BE2C (cell line): ENCODE results near the gene XPNPEP2.

Experiments used
- DNase-seq: peaks from one replicate; pipeline ENCODE4 v3.0.0-alpha.2; 2020
- H3K27me3 ChIP-seq: fragments of 250-450 bp; sonication (Bioruptor Pico); 2 replicates; pipeline ENCODE4 v1.5.1; 2020; ENCODE audit warnings: mild to moderate bottlenecking
- H3K36me3 ChIP-seq: fragments of 250-450 bp; sonication (Bioruptor Pico); 2 replicates; pipeline ENCODE4 v1.5.1; 2020; ENCODE audit warnings: mild to moderate bottlenecking
- H3K4me1 ChIP-seq: fragments of 250-450 bp; sonication (Bioruptor Pico); 2 replicates; pipeline ENCODE4 v1.5.1; 2020
- H3K4me3 ChIP-seq: 2 replicates; pipeline ENCODE4 v1.5.1; 2011; ENCODE audit warnings: low read depth, low read length
- H3K9me3 ChIP-seq: fragments of 250-450 bp; sonication (Bioruptor Pico); 2 replicates; pipeline ENCODE4 v1.5.1; 2020
- TF ChIP-seq, protein P1 (sequence below): IDR thresholded peaks from 2 replicates; pipeline ENCODE4 v1.5.1; 2012; ENCODE audit warnings: mild to moderate bottlenecking, low read depth, low read length

Gene XPNPEP2

DNA sequence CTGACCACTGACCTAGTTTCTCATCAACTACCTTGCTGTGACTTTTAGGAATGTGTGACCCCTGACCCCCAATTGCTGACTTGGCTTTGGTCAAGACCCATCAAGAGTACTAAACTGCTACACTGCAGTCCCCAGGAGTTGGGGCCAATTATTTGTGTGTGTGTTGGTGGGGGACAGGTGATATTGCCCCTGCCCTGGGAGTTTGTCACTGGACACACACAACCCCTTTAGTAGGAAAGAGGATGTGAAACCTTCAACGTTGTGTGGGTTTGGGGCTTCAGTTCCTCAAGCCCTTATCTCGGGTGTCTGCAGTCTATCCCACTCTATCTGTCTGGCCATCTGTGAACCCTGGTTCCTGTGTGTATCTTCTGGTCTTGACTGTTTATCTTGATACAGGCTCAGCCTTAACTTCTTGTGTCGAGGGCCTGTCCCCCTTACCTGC, 47.5 kb downstream of the XPNPEP2 start:
- H3K9me3 ChIP-seq: no peaks in the 10 kb centered on the region
- no peak overlapping the region for H3K4me3 ChIP-seq
- H3K4me1 ChIP-seq: no peaks in the 10 kb centered on the region

DNA sequence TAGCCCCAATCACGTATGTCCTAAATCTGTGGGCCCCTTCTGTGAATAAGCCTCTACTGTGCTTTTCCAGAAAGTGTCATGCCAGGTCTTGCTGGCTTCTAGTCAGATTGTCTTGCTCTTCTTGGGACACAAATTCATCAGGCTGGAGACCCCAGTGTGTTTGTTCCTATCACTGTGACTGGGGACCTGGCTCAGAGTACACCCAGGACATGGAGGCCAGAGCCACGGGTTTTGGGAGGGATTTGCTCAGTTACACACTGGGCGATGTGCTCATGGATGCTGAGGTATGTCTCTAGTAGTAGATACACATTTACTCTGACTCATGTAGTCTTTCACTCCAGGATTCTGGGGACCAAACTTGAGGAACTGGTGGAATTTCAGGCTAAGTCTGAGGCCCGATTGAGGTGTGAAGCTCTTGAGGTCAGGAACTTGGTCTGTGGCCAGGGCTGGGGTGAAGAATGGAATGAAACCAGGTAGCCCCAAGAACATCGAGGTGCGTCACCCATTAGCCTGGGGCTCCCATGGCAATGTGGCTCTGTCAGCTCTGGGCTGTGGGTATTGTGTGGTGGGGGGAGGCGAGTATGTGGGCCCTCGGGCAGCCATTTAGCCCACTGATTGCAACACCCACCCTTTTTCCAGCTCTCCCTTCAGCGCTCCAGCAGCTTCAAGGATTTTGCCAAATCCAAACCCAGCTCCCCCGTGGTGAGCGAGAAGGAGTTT, 48.7 kb downstream of the XPNPEP2 start:
- no peaks in the 10 kb centered on the region for H3K36me3 ChIP-seq
- no peaks in the 10 kb centered on the region for H3K4me1 ChIP-seq
- no peak overlapping the region for H3K4me3 ChIP-seq
- H3K27me3 ChIP-seq: no peaks in the 10 kb centered on the region
- H3K9me3 ChIP-seq: no peaks in the 10 kb centered on the region
- TF ChIP-seq, protein P1, sequence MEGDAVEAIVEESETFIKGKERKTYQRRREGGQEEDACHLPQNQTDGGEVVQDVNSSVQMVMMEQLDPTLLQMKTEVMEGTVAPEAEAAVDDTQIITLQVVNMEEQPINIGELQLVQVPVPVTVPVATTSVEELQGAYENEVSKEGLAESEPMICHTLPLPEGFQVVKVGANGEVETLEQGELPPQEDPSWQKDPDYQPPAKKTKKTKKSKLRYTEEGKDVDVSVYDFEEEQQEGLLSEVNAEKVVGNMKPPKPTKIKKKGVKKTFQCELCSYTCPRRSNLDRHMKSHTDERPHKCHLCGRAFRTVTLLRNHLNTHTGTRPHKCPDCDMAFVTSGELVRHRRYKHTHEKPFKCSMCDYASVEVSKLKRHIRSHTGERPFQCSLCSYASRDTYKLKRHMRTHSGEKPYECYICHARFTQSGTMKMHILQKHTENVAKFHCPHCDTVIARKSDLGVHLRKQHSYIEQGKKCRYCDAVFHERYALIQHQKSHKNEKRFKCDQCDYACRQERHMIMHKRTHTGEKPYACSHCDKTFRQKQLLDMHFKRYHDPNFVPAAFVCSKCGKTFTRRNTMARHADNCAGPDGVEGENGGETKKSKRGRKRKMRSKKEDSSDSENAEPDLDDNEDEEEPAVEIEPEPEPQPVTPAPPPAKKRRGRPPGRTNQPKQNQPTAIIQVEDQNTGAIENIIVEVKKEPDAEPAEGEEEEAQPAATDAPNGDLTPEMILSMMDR: no peak
- DNase-seq: no peak

More for the DNA sequence above, 47.5 kb downstream of the XPNPEP2 start:
- Histone ChIP-seq H3K36me3 (no peaks in the 10 kb centered on the region), H3K27me3 (no peaks in the 10 kb centered on the region)
- no peak for DNase-seq
- TF ChIP-seq, protein P1: no peak

DNA sequence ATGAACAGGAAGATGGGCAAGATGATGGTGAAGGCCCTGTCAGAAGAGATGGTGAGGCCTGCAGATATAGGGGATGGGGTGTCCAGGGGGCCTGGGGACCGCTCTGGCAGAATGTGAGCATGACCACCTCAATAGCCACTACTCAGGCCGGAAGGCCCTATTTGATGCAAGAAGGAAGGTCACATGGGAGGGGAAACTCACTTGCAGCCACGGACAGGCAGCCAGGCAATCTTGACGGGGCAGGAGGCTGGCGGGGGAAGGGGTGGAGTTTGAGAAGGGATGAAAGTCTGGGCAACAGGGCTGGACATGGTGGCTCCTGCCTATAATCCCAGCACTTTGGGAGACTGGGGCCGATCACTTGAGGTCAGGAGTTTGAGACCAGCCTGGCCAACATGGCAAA, 49.7 kb downstream of the XPNPEP2 start:
- Histone ChIP-seq H3K9me3 (no peaks in the 10 kb centered on the region), H3K4me1 (no peaks in the 10 kb centered on the region), H3K4me3 (no peak overlapping the region), H3K36me3 (no peaks in the 10 kb centered on the region), H3K27me3 (no peaks in the 10 kb centered on the region)
- TF ChIP-seq, protein P1: no peak
- no peak for DNase-seq

DNA sequence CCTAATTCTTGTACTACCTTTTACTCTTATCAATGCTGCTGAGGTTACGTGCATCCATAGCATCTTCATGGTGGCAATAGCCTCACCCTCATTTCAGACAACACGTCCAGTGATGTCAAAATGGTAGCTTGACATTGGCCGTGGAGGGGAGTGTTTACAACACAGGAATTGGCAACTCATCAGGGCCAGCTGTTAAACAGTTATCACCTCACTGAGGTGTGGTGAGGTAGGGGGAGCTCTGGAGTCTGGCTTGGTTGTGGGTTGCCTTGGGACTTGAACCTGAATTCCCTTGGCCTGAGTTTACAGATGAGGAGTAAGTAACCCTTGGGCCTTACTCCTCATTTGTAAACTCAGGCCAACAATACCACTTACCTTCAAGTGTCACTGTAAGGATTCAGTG, 51.4 kb downstream of the XPNPEP2 start:
- TF ChIP-seq, protein P1: no peak
- Histone ChIP-seq H3K4me1 (no peaks in the 10 kb centered on the region), H3K36me3 (no peaks in the 10 kb centered on the region), H3K27me3 (no peaks in the 10 kb centered on the region), H3K9me3 (no peaks in the 10 kb centered on the region), H3K4me3 (no peak overlapping the region)
- no peak for DNase-seq

DNA sequence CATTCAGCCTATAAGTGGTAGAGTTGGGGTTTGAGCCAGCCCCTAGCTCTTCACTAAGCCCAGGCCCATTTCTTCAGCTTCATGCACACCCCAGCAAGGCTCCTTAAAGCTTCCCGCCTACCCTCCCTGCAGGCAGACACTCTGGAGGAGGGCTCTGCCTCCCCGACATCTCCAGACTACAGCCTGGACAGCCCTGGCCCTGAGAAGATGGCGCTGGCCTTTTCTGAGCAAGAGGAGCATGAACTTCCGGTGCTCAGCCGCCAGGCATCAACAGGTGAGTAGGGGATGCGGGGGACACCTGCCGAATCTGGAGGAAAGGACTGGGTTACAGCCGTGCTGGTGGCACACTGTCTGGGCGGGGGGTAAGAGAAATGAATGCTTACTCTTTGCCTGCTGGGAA, 52.0 kb downstream of the XPNPEP2 start:
- TF ChIP-seq, protein P1: no peak
- H3K9me3 ChIP-seq: no peaks in the 10 kb centered on the region
- no peak for DNase-seq
- H3K4me3 ChIP-seq: no peak overlapping the region
- H3K36me3 ChIP-seq: no peaks in the 10 kb centered on the region
- H3K27me3 ChIP-seq: no peaks in the 10 kb centered on the region
- H3K4me1 ChIP-seq: no peaks in the 10 kb centered on the region

DNA sequence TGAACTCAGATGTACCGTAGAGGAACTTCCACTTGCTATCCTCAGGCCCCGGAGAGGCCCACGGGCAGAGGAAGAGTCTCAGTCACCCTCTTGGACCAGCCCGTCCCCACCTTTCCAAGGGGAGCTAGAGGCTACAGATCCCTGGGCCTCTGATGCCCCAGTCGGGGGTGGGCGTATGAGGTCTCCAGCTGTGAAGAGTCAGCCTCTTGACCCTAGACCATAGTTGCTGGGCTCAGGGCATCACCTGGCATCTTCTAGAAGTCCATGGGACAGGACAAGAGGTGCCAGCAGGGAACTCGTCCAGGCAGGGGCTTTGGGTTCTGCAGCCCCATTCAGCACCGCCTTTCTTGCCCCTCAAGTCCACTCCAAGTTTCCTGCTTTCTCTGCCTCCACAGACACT, 52.6 kb downstream of the XPNPEP2 start:
- H3K9me3 ChIP-seq: no peaks in the 10 kb centered on the region
- TF ChIP-seq, protein P1: no peak
- no peaks in the 10 kb centered on the region for H3K36me3 ChIP-seq
- H3K4me1 ChIP-seq: no peaks in the 10 kb centered on the region
- no peak for DNase-seq
- no peaks in the 10 kb centered on the region for H3K27me3 ChIP-seq
- no peak overlapping the region for H3K4me3 ChIP-seq
